Measurements from ENCODE around the gene CD2BP2. TPM values are rescaled to one million over a fixed set of nuclear protein-coding genes. Genes with fewer than 3 reads are reported as not detected.
"Not testable (repeated sequence)": the region's sequence is repeated elsewhere in the genome, so short reads cannot be mapped to it uniquely, and the experiment has no call there.

The CD2BP2 gene
- total RNA-seq, 1 donor from 2014 or later, result 77.2 TPM

- Mint-ChIP-seq H3K9me3 (ENCODE audit: unreplicated experiment) (no peaks in the 10 kb centered on the region), H3K27me3 (ENCODE audit: unreplicated experiment) (peaks cover 21% of the 10 kb centered on the region), H3K27ac (ENCODE audit: unreplicated experiment) (no peak overlapping the region), H3K4me1 (ENCODE audit: unreplicated experiment) (peaks cover 37% of the 10 kb centered on the region), H3K4me3 (ENCODE audit: unreplicated experiment) (no peak overlapping the region), H3K36me3 (ENCODE audit: low read depth, unreplicated experiment) (peaks cover 13% of the 10 kb centered on the region)
- TF ChIP-seq CTCF (IDR thresholded peaks at IDR 0.05; ENCODE audit: unreplicated experiment), result no peak
- no peak for DNase-seq (ENCODE audit: low spot score)
Observed at GRCh38 chr16:30397776-30398660, 42.9 kb upstream of the CD2BP2 start.

- H3K4me1 Mint-ChIP-seq (ENCODE audit: unreplicated experiment), result peaks cover 37% of the 10 kb centered on the region
- peak overlapping the region; percentile 68 for H3K4me3 Mint-ChIP-seq (ENCODE audit: unreplicated experiment)
- H3K27ac Mint-ChIP-seq (ENCODE audit: unreplicated experiment), result peak overlapping the region; percentile 65
- H3K36me3 Mint-ChIP-seq (ENCODE audit: low read depth, unreplicated experiment), result peaks cover 13% of the 10 kb centered on the region
- no peak for DNase-seq (ENCODE audit: low spot score)
- no peak for TF ChIP-seq CTCF (IDR thresholded peaks at IDR 0.05; ENCODE audit: unreplicated experiment)
- H3K9me3 Mint-ChIP-seq (ENCODE audit: unreplicated experiment), result no peaks in the 10 kb centered on the region
- H3K27me3 Mint-ChIP-seq (ENCODE audit: unreplicated experiment), result peaks cover 21% of the 10 kb centered on the region
Observed at GRCh38 chr16:30397056-30397455, 41.9 kb upstream of the CD2BP2 start.

- Mint-ChIP-seq H3K36me3 (ENCODE audit: low read depth, unreplicated experiment) (peaks cover 13% of the 10 kb centered on the region), H3K27ac (ENCODE audit: unreplicated experiment) (peak overlapping the region; percentile 65), H3K27me3 (ENCODE audit: unreplicated experiment) (peaks cover 21% of the 10 kb centered on the region), H3K4me1 (ENCODE audit: unreplicated experiment) (peaks cover 34% of the 10 kb centered on the region), H3K4me3 (ENCODE audit: unreplicated experiment) (peak overlapping the region; percentile 97)
- not testable (repeated sequence) for DNase-seq (ENCODE audit: low spot score); H3K9me3 Mint-ChIP-seq (ENCODE audit: unreplicated experiment)
Observed at GRCh38 chr16:30396627-30397026, 41.5 kb upstream of the CD2BP2 start.

DNA sequence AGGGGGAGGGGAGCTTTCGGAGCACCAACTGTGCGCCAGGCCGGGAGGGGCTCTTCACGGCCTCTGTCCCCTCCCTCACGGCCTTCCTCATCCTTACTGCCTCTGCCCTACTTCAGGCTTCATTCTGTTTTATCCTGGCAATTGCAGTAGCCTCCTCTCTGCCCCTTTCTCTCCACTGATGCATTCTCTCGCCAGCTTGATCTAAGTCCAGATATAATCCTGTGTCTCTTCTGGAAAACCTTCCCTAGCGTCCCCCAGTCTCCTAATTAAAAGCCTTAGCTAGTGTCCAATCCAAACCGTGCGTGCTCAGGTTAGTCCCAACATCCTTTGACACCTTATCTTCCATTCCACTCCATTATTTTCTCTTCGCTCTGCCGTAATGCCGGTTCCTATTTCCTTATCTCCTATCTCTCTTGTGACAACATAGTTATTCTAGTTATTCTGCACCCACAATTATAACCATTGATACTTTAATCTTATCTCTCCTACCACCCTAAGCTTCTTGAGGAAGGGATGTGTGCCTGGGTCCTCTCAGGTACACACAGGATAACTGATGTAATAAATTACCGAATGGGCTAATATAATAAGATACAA, 41.0 kb upstream of the CD2BP2 start:
- no peak for TF ChIP-seq CTCF (IDR thresholded peaks at IDR 0.05; ENCODE audit: unreplicated experiment)
- H3K36me3 Mint-ChIP-seq (ENCODE audit: low read depth, unreplicated experiment), result peaks cover 13% of the 10 kb centered on the region

GRCh38 chr16:30395155-30395991, 40.3 kb upstream of the CD2BP2 start, which contains the start of gene ZNF48:
TSS of gene ZNF48 (plus strand) at chr16:30395420. CDS start at chr16:30395795, 375 bp downstream.
- H3K27me3 Mint-ChIP-seq (ENCODE audit: unreplicated experiment), result peaks cover 21% of the 10 kb centered on the region
- TF ChIP-seq CTCF (IDR thresholded peaks at IDR 0.05; ENCODE audit: unreplicated experiment), result peak; percentile 41
- peak within 1 kb of the TSS; percentile 97 for H3K4me3 Mint-ChIP-seq (ENCODE audit: unreplicated experiment)
- H3K36me3 Mint-ChIP-seq (ENCODE audit: low read depth, unreplicated experiment), result peaks cover 13% of the 10 kb centered on the region
- H3K9me3 Mint-ChIP-seq (ENCODE audit: unreplicated experiment), result no peaks in the 10 kb centered on the region
- H3K4me1 Mint-ChIP-seq (ENCODE audit: unreplicated experiment), result peaks cover 32% of the 10 kb centered on the region
- H3K27ac Mint-ChIP-seq (ENCODE audit: unreplicated experiment), result peak within 1 kb of the TSS; percentile 99
- peak; percentile 80 for DNase-seq (ENCODE audit: low spot score)

More for the DNA sequence above, 41.0 kb upstream of the CD2BP2 start:
- Mint-ChIP-seq H3K27me3 (ENCODE audit: unreplicated experiment) (peaks cover 21% of the 10 kb centered on the region), H3K4me3 (ENCODE audit: unreplicated experiment) (peak overlapping the region; percentile 97), H3K4me1 (ENCODE audit: unreplicated experiment) (peaks cover 32% of the 10 kb centered on the region), H3K27ac (ENCODE audit: unreplicated experiment) (peak overlapping the region; percentile 90), H3K9me3 (ENCODE audit: unreplicated experiment) (no peaks in the 10 kb centered on the region)
- DNase-seq (ENCODE audit: low spot score), result no peak
